HFF-Myc (cell line): ENCODE data around the gene MYO16.

Experiments used
- DNase-seq: peaks from one replicate; pipeline ENCODE4 v3.0.0-alpha.2; 2011; ENCODE audit warnings: low read depth; ENCODE audit errors: extremely low read depth
- H3K4me3 ChIP-seq: replicated peaks from 2 replicates; pipeline ENCODE4 v1.5.1; 2011; ENCODE audit warnings: low read depth, mild to moderate bottlenecking, control low read depth, low read length
- TF ChIP-seq, protein P1 (sequence below): IDR thresholded peaks from 2 replicates; pipeline ENCODE4 v1.5.1; 2012; ENCODE audit warnings: mild to moderate bottlenecking, low read depth, low read length, control low read depth; ENCODE audit errors: missing control alignments

MYO16 gene

GRCh38 chr13:108853031-108853430 is 223.6 kb downstream of the MYO16 start:
- TF ChIP-seq, protein P1, sequence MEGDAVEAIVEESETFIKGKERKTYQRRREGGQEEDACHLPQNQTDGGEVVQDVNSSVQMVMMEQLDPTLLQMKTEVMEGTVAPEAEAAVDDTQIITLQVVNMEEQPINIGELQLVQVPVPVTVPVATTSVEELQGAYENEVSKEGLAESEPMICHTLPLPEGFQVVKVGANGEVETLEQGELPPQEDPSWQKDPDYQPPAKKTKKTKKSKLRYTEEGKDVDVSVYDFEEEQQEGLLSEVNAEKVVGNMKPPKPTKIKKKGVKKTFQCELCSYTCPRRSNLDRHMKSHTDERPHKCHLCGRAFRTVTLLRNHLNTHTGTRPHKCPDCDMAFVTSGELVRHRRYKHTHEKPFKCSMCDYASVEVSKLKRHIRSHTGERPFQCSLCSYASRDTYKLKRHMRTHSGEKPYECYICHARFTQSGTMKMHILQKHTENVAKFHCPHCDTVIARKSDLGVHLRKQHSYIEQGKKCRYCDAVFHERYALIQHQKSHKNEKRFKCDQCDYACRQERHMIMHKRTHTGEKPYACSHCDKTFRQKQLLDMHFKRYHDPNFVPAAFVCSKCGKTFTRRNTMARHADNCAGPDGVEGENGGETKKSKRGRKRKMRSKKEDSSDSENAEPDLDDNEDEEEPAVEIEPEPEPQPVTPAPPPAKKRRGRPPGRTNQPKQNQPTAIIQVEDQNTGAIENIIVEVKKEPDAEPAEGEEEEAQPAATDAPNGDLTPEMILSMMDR, result no peak
- H3K4me3 ChIP-seq, result no peak overlapping the region
- DNase-seq, result no peak

DNA sequence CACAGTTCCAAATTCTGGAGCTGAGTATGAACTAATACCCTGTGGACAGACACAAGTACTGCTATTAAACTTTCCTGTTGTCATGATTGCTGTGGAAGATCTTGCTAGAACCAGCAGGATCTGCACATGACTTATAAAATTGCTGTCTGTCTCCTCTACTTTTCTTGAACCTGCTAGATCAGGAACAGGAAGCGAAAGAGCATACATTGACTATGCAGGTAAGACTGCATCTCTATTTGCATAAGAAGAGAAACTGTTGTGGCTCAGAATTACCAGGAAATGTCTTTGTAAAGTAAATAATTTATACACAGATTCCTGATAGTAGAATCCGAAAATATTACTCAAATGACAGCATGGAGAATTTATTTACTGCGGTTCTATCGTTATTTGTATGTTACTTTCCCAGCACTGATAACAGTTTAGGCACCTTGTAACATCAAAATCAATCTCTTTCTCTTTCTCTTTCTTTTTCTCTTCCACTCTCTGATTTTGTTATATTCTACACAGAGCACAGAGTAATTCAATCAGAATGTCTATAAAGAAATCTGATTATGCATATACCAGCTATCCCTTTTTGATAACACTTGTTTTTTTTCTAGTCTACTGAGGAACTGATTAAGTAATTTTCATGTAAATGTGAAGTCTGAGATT is 226.5 kb downstream of the MYO16 start:
- TF ChIP-seq, protein P1, result no peak
- no peak for DNase-seq
- no peak overlapping the region for H3K4me3 ChIP-seq

DNA sequence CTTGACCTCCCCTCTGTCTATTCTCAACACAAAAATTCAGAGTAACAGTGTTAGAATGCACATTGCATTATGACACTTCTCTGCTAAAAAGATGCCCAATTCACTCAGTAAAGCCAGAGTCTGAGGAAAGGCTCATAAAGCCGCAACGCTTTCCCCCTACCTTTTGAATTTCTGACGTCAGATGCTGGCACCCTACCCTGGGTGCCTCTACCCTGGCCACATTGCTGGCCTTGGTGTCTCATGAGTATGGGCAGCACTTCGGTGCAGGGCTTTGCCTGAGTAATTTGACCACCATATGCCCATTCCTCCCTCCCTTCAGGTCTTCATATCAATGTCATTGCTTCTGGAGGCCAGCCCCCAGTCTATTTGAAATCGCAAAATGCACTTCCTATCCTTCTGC is 229.3 kb downstream of the MYO16 start:
- H3K4me3 ChIP-seq, result no peak overlapping the region
- no peak for DNase-seq
- TF ChIP-seq, protein P1, result no peak

- H3K4me3 ChIP-seq, result no peak overlapping the region
- peak; percentile 95 for DNase-seq
- TF ChIP-seq, protein P1, result no peak
Observed at GRCh38 chr13:108859197-108860012, 230.0 kb downstream of the MYO16 start.

- TF ChIP-seq, protein P1, result no peak
- no peak for DNase-seq
- no peak overlapping the region for H3K4me3 ChIP-seq
Observed at GRCh38 chr13:108860418-108860817, 231.0 kb downstream of the MYO16 start.

- TF ChIP-seq, protein P1, result no peak
- no peak for DNase-seq
Observed at GRCh38 chr13:108877300-108877699, 247.9 kb downstream of the MYO16 start.

GRCh38 chr13:108878732-108879131 is 249.3 kb downstream of the MYO16 start:
- DNase-seq, result no peak
- H3K4me3 ChIP-seq, result no peak overlapping the region
- TF ChIP-seq, protein P1, result no peak

More at GRCh38 chr13:108877300-108877699, 247.9 kb downstream of the MYO16 start:
- no peak overlapping the region for H3K4me3 ChIP-seq
